GOT3 (cell line): ENCODE data around the gene PROC.

Source experiments
- DNase-seq: peaks from one replicate; lab custom pipeline; 2025; ENCODE audit warnings: mixed read lengths; lab: John Stamatoyannopoulos, UW

Gene PROC

DNA sequence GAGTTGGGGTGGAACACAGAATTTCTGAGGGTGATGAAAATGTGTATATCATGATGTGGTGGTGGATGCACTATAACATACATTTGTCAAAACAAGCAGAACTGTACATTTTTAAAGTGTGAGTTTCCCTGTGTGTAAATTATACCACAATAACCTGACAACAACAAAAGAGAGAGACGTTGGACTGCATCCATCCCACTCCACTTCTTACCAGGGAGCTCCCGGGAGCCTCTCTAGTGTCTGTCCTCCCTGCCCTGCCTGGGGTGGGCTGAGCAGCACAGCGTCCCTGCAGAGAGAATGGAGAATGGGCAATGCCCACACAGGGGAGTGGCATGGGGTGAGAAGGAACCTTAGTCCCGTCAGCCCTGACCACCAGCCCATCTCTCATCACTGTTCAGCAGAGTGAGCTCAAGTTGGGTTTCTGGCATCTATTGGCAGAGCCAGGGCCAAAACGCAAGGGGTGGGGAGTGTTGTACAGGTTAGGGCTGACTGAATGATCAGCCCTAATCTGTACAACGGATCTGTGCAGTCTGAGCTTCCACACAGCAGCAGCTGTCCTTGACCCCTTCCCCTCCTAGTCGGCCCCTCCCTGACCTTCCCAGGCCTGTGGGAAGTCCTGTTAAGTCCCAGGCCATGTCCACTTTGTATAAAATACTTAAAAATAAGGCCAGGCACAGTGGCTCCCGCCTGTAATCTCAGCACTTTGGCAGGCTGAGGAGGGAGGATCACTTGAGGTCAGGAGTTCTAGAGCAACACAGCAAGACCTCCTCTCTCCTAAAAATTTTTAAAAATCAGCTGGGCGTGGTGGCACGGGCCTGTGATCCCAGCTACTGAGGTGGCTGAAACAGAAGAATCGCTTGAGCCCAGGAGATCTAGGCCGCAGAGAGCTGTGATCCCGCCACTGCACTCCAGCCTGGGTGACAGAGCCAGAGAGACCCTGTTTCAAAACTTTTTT, 3.3 kb upstream of the PROC start:
- DNase-seq, result no peak

DNA sequence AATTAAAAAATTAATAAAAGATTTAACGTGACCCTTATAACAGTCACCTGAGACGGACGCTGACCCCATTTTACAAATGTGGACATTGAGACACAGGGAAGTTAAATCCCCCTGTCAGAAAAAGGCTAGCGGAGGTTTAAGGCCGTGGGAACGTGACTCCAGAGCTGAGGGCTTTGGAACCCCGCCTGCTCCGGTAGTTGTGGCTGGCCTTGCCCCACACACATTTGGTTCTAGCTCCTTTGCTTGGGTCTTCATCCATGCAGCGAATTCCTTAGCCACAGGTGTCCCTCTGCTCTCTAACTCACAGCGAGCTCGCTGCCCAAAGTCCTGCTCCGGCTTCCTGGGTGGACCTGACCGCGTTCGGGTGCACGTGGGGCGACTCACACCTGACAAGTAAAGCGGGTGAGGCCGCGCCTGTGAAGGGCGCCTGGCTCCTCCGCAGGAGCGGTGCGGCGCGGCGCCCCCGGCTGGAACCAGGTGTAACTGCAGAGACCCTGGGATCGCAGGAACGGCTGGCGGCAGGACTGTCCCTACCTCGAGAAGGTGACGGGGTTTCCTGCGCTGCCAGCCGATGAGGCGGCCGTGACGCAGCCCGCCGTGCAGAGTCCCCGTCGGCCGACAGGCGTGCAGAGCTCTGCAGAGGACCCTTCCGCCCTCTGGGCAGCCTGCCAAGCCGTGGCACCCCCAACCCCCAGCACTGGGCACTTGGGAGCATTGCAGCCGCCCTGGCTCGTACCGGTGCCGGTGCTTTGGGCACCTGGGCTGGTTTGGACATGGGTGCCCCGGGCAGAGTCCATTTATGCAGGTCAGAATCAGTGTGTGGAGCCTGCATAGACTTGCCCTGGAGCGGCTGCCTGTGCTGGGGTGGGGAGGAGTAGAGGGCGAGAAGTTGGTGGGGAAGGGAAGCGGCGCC, 2.4 kb upstream of the PROC start:
- no peak for DNase-seq

DNA sequence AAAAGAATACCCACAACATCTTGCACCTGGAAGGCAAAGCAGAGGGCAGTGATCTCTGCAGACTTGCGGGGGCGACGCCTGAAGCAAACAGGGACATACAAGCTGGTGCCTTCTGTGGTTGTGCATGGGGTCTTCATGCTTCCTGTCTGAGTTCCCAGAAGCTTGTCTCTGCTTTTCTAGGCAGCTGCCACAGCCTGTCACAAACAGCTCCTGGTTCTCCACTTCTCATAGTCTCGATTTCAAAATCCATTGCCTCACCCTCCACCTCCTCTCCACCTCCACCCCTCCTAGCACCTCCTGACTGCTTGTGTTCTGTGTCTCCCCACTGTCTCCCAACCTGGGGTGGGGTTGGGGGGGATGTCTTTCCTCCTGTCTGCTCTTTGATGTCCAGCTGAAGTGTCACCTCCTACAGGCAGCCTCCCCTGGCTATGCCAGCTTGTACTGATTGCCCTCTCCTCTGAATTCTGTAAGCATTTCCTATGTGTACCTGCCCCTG, 1.7 kb upstream of the PROC start:
- no peak for DNase-seq

DNA sequence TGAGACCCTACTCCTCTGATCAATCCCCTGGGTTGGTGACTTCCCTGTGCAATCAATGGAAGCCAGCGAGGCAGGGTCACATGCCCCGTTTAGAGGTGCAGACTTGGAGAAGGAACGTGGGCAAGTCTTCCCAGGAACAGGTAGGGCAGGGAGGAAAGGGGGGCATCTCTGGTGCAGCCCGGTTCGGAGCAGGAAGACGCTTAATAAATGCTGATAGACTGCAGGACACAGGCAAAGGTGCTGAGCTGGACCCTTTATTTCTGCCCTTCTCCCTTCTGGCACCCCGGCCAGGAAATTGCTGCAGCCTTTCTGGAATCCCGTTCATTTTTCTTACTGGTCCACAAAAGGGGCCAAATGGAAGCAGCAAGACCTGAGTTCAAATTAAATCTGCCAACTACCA, 821 bp upstream of the PROC start:
- DNase-seq, result no peak

DNA sequence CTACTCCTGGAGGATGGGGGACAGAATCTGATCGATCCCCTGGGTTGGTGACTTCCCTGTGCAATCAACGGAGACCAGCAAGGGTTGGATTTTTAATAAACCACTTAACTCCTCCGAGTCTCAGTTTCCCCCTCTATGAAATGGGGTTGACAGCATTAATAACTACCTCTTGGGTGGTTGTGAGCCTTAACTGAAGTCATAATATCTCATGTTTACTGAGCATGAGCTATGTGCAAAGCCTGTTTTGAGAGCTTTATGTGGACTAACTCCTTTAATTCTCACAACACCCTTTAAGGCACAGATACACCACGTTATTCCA, 844 bp downstream of the PROC start:
- no peak for DNase-seq

DNA sequence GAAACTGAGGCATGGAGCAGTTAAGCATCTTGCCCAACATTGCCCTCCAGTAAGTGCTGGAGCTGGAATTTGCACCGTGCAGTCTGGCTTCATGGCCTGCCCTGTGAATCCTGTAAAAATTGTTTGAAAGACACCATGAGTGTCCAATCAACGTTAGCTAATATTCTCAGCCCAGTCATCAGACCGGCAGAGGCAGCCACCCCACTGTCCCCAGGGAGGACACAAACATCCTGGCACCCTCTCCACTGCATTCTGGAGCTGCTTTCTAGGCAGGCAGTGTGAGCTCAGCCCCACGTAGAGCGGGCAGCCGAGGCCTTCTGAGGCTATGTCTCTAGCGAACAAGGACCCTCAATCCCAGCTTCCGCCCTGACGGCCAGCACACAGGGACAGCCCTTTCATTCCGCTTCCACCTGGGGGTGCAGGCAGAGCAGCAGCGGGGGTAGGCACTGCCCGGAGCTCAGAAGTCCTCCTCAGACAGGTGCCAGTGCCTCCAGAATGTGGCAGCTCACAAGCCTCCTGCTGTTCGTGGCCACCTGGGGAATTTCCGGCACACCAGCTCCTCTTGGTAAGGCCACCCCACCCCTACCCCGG, 1.3 kb downstream of the PROC start:
- DNase-seq, result no peak

DNA sequence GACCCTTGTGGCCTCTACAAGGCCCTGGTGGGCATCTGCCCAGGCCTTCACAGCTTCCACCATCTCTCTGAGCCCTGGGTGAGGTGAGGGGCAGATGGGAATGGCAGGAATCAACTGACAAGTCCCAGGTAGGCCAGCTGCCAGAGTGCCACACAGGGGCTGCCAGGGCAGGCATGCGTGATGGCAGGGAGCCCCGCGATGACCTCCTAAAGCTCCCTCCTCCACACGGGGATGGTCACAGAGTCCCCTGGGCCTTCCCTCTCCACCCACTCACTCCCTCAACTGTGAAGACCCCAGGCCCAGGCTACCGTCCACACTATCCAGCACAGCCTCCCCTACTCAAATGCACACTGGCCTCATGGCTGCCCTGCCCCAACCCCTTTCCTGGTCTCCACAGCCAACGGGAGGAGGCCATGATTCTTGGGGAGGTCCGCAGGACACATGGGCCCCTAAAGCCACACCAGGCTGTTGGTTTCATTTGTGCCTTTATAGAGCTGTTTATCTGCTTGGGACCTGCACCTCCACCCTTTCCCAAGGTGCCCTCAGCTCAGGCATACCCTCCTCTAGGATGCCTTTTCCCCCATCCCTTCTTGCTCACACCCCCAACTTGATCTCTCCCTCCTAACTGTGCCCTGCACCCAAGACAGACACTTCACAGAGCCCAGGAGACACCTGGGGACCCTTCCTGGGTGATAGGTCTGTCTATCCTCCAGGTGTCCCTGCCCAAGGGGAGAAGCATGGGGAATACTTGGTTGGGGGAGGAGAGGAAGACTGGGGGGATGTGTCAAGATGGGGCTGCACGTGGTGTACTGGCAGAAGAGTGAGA, 2.0 kb downstream of the PROC start:
- DNase-seq, result no peak

DNA sequence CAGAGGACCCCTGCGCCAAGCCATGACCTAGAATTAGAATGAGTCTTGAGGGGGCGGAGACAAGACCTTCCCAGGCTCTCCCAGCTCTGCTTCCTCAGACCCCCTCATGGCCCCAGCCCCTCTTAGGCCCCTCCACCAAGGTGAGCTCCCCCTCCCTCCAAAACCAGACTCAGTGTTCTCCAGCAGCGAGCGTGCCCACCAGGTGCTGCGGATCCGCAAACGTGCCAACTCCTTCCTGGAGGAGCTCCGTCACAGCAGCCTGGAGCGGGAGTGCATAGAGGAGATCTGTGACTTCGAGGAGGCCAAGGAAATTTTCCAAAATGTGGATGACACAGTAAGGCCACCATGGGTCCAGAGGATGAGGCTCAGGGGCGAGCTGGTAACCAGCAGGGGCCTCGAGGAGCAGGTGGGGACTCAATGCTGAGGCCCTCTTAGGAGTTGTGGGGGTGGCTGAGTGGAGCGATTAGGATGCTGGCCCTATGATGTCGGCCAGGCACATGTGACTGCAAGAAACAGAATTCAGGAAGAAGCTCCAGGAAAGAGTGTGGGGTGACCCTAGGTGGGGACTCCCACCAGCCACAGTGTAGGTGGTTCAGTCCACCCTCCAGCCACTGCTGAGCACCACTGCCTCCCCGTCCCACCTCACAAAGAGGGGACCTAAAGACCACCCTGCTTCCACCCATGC, 3.0 kb downstream of the PROC start:
- no peak for DNase-seq

DNA sequence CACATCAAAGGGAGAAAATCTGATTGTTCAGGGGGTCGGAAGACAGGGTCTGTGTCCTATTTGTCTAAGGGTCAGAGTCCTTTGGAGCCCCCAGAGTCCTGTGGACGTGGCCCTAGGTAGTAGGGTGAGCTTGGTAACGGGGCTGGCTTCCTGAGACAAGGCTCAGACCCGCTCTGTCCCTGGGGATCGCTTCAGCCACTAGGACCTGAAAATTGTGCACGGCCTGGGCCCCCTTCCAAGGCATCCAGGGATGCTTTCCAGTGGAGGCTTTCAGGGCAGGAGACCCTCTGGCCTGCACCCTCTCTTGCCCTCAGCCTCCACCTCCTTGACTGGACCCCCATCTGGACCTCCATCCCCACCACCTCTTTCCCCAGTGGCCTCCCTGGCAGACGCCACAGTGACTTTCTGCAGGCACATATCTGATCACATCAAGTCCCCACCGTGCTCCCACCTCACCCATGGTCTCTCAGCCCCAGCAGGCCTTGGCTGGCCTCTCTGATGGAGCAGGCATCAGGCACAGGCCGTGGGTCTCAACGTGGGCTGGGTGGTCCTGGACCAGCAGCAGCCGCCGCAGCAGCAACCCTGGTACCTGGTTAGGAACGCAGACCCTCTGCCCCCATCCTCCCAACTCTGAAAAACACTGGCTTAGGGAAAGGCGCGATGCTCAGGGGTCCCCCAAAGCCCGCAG, 3.8 kb downstream of the PROC start:
- DNase-seq, result no peak

DNA sequence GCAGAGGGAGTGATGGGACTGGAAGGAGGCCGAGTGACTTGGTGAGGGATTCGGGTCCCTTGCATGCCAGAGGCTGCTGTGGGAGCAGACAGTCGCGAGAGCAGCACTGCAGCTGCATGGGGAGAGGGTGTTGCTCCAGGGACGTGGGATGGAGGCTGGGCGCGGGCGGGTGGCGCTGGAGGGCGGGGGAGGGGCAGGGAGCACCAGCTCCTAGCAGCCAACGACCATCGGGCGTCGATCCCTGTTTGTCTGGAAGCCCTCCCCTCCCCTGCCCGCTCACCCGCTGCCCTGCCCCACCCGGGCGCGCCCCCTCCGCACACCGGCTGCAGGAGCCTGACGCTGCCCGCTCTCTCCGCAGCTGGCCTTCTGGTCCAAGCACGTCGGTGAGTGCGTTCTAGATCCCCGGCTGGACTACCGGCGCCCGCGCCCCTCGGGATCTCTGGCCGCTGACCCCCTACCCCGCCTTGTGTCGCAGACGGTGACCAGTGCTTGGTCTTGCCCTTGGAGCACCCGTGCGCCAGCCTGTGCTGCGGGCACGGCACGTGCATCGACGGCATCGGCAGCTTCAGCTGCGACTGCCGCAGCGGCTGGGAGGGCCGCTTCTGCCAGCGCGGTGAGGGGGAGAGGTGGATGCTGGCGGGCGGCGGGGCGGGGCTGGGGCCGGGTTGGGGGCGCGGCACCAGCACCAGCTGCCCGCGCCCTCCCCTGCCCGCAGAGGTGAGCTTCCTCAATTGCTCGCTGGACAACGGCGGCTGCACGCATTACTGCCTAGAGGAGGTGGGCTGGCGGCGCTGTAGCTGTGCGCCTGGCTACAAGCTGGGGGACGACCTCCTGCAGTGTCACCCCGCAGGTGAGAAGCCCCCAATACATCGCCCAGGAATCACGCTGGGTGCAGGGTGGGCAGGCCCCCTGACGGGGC, 4.6 kb downstream of the PROC start:
- no peak for DNase-seq

DNA sequence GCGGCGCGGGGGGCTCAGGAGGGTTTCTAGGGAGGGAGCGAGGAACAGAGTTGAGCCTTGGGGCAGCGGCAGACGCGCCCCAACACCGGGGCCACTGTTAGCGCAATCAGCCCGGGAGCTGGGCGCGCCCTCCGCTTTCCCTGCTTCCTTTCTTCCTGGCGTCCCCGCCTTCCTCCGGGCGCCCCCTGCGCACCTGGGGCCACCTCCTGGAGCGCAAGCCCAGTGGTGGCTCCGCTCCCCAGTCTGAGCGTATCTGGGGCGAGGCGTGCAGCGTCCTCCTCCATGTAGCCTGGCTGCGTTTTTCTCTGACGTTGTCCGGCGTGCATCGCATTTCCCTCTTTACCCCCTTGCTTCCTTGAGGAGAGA, 5.2 kb downstream of the PROC start:
- DNase-seq, result no peak

DNA sequence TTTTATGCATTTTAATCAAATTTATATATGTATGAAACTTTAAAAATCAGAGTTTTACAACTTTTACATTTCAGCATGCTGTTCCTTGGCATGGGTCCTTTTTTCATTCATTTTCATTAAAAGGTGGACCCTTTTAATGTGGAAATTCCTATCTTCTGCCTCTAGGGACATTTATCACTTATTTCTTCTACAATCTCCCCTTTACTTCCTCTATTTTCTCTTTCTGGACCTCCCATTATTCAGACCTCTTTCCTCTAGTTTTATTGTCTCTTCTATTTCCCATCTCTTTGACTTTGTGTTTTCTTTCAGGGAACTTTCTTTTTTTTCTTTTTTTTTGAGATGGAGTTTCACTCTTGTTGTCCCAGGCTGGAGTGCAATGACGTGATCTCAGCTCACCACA, 5.7 kb downstream of the PROC start:
- DNase-seq, result no peak

DNA sequence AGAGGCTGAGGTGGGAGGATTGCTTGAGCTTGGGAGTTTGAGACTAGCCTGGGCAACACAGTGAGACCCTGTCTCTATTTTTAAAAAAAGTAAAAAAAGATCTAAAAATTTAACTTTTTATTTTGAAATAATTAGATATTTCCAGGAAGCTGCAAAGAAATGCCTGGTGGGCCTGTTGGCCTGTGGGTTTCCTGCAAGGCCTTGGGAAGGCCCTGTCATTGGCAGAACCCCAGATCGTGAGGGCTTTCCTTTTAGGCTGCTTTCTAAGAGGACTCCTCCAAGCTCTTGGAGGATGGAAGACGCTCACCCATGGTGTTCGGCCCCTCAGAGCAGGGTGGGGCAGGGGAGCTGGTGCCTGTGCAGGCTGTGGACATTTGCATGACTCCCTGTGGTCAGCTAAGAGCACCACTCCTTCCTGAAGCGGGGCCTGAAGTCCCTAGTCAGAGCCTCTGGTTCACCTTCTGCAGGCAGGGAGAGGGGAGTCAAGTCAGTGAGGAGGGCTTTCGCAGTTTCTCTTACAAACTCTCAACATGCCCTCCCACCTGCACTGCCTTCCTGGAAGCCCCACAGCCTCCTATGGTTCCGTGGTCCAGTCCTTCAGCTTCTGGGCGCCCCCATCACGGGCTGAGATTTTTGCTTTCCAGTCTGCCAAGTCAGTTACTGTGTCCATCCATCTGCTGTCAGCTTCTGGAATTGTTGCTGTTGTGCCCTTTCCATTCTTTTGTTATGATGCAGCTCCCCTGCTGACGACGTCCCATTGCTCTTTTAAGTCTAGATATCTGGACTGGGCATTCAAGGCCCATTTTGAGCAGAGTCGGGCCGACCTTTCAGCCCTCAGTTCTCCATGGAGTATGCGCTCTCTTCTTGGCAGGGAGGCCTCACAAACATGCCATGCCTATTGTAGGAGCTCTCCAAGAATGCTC, 6.6 kb downstream of the PROC start:
- DNase-seq, result no peak

DNA sequence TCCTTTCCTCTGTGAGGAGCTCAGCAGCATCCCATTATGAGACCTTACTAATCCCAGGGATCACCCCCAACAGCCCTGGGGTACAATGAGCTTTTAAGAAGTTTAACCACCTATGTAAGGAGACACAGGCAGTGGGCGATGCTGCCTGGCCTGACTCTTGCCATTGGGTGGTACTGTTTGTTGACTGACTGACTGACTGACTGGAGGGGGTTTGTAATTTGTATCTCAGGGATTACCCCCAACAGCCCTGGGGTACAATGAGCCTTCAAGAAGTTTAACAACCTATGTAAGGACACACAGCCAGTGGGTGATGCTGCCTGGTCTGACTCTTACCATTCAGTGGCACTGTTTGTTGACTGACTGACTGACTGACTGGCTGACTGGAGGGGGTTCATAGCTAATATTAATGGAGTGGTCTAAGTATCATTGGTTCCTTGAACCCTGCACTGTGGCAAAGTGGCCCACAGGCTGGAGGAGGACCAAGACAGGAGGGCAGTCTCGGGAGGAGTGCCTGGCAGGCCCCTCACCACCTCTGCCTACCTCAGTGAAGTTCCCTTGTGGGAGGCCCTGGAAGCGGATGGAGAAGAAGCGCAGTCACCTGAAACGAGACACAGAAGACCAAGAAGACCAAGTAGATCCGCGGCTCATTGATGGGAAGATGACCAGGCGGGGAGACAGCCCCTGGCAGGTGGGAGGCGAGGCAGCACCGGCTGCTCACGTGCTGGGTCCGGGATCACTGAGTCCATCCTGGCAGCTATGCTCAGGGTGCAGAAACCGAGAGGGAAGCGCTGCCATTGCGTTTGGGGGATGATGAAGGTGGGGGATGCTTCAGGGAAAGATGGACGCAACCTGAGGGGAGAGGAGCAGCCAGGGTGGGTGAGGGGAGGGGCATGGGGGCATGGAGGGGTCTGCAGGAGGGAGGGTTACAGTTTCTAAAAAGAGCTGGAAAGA, 7.6 kb downstream of the PROC start:
- no peak for DNase-seq

DNA sequence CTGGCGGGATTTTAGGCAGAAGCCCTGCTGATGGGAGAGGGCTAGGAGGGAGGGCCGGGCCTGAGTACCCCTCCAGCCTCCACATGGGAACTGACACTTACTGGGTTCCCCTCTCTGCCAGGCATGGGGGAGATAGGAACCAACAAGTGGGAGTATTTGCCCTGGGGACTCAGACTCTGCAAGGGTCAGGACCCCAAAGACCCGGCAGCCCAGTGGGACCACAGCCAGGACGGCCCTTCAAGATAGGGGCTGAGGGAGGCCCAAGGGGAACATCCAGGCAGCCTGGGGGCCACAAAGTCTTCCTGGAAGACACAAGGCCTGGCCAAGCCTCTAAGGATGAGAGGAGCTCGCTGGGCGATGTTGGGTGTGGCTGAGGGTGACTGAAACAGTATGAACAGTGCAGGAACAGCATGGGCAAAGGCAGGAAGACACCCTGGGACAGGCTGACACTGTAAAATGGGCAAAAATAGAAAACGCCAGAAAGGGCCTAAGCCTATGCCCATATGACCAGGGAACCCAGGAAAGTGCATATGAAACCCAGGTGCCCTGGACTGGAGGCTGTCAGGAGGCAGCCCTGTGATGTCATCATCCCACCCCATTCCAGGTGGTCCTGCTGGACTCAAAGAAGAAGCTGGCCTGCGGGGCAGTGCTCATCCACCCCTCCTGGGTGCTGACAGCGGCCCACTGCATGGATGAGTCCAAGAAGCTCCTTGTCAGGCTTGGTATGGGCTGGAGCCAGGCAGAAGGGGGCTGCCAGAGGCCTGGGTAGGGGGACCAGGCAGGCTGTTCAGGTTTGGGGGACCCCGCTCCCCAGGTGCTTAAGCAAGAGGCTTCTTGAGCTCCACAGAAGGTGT, 8.5 kb downstream of the PROC start:
- DNase-seq, result no peak

DNA sequence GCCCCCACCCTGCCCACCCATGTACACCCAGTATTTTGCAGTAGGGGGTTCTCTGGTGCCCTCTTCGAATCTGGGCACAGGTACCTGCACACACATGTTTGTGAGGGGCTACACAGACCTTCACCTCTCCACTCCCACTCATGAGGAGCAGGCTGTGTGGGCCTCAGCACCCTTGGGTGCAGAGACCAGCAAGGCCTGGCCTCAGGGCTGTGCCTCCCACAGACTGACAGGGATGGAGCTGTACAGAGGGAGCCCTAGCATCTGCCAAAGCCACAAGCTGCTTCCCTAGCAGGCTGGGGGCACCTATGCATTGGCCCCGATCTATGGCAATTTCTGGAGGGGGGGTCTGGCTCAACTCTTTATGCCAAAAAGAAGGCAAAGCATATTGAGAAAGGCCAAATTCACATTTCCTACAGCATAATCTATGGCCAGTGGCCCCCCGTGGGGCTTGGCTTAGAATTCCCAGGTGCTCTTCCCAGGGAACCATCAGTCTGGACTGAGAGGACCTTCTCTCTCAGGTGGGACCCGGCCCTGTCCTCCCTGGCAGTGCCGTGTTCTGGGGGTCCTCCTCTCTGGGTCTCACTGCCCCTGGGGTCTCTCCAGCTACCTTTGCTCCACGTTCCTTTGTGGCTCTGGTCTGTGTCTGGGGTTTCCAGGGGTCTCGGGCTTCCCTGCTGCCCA, 9.3 kb downstream of the PROC start:
- no peak for DNase-seq
